ENCODE results near the gene PDXP. TPM values are rescaled to one million over a fixed set of nuclear protein-coding genes. Genes with fewer than 3 reads are reported as not detected.

The PDXP gene
- total and polyA plus RNA-seq, 2 donors (not counting 1 experiment from before 2014, with no cell fraction given), result 4.0 to 7.9 TPM

DNA sequence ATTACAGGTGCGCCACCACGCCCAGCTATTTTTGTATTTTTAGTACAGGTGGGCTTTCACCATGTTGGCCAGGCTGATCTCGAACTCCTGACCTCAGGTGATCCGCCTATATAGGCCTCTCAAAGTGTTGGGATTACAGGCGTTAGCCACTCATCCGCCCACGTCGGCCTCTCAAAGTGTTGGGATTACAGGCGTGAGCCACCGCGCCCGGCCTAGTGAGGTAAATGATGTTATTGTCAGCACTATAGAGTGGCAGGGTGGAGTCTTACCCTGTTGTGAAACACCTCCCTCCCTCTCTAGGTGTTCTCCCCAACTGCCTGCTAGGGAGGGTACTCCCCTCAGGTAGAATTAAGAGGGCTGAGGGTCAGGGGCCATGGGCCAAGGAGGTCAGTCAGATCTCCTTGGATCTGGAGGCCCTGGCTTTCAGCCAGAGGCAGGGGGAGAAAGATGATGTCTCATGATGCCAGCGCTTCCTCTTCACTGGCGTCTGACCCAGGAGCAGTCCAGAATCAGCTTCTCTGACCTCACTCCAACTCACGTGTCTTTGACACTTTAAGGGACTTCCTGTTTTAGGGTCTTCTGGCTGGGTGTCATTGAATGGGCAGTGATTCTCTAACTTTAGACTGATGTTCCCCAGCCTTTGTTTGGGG is 47.9 kb upstream of the PDXP start:
- H3K79me2 ChIP-seq (ENCODE audit: control insufficient read depth, insufficient read depth, low read length), result peaks cover 24% of the 10 kb centered on the region
- no peak overlapping the region for H3K9ac ChIP-seq (ENCODE audit: insufficient read depth, low read length)
- DNase-seq (ENCODE audit: low read depth in 2 of 2), result no peak
- no peak overlapping the region for H3K27ac ChIP-seq (ENCODE audit: insufficient read depth, low read length)
- H2AFZ ChIP-seq (ENCODE audit: low read length), result no peak overlapping the region
- peaks cover 6% of the 10 kb centered on the region for H3K4me1 ChIP-seq (ENCODE audit: control insufficient read depth, extremely low read depth, insufficient read depth, low read length)
- H3K4me2 ChIP-seq (ENCODE audit: extremely low read depth, insufficient read depth, low read length), result no peak overlapping the region
- TF ChIP-seq EZH2 (IDR thresholded peaks at IDR 0.05; ENCODE audit: low read length, missing control alignments), result no peak
- TF ChIP-seq, protein P1, sequence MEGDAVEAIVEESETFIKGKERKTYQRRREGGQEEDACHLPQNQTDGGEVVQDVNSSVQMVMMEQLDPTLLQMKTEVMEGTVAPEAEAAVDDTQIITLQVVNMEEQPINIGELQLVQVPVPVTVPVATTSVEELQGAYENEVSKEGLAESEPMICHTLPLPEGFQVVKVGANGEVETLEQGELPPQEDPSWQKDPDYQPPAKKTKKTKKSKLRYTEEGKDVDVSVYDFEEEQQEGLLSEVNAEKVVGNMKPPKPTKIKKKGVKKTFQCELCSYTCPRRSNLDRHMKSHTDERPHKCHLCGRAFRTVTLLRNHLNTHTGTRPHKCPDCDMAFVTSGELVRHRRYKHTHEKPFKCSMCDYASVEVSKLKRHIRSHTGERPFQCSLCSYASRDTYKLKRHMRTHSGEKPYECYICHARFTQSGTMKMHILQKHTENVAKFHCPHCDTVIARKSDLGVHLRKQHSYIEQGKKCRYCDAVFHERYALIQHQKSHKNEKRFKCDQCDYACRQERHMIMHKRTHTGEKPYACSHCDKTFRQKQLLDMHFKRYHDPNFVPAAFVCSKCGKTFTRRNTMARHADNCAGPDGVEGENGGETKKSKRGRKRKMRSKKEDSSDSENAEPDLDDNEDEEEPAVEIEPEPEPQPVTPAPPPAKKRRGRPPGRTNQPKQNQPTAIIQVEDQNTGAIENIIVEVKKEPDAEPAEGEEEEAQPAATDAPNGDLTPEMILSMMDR (conservative IDR thresholded peaks at IDR 0.05 in 1 of 2, IDR thresholded peaks at IDR 0.05 in 1 of 2; ENCODE audit: low read depth in 1 of 2, low read length in 2 of 2), result no peak
- peaks cover under 1% of the 10 kb centered on the region for H3K27me3 ChIP-seq (ENCODE audit: control insufficient read depth, insufficient read depth, low read length)
- no peak overlapping the region for H3K4me3 ChIP-seq (replicated peaks in 1 of 4; ENCODE audit: control extremely low read depth in 1 of 4, insufficient read depth in 1 of 4, low read depth in 3 of 4, low read length in 4 of 4)
- no peaks in the 10 kb centered on the region for H4K20me1 ChIP-seq (ENCODE audit: control insufficient read depth, extremely low read depth, insufficient read depth, low read length)
- H3K9me3 ChIP-seq (ENCODE audit: control insufficient read depth, insufficient read depth, low read depth, low read length), result no peaks in the 10 kb centered on the region
- H3K36me3 ChIP-seq (ENCODE audit: control insufficient read depth, insufficient read depth, low read length), result no peaks in the 10 kb centered on the region

DNA sequence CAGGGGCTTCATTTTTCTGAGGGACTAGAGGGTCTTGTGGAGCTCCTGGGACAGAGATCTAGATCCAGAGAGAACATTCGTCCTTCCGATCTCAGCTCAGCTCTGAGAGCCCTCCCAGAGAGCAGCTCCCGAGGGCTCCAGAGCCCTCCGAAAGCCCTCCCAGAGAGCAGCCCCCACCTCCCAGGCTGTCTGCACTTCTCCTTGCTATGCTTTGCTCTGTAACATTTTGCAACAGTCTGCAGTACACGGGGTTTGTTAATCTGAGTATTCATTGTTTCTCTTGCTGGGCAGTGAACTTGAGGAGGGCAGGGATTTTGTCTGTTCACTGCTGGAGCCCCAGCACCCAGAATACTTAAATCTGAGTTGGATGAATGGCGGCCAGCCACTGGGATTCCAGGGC is 47.3 kb upstream of the PDXP start:
- no peaks in the 10 kb centered on the region for H3K27me3 ChIP-seq (ENCODE audit: control insufficient read depth, insufficient read depth, low read length)
- no peak overlapping the region for H3K27ac ChIP-seq (ENCODE audit: insufficient read depth, low read length)
- TF ChIP-seq, protein P1 (conservative IDR thresholded peaks at IDR 0.05 in 1 of 2, IDR thresholded peaks at IDR 0.05 in 1 of 2; ENCODE audit: low read depth in 1 of 2, low read length in 2 of 2), result no peak
- no peak for TF ChIP-seq EZH2 (IDR thresholded peaks at IDR 0.05; ENCODE audit: low read length, missing control alignments)
- H3K4me3 ChIP-seq (replicated peaks in 1 of 4; ENCODE audit: control extremely low read depth in 1 of 4, insufficient read depth in 1 of 4, low read depth in 3 of 4, low read length in 4 of 4), result no peak overlapping the region
- H3K9me3 ChIP-seq (ENCODE audit: control insufficient read depth, insufficient read depth, low read depth, low read length), result no peaks in the 10 kb centered on the region
- H3K79me2 ChIP-seq (ENCODE audit: control insufficient read depth, insufficient read depth, low read length), result peaks cover 24% of the 10 kb centered on the region
- no peak overlapping the region for H2AFZ ChIP-seq (ENCODE audit: low read length)
- H3K4me2 ChIP-seq (ENCODE audit: extremely low read depth, insufficient read depth, low read length), result no peak overlapping the region
- DNase-seq (ENCODE audit: low read depth in 2 of 2), result no peak
- H4K20me1 ChIP-seq (ENCODE audit: control insufficient read depth, extremely low read depth, insufficient read depth, low read length), result no peaks in the 10 kb centered on the region
- no peak overlapping the region for H3K9ac ChIP-seq (ENCODE audit: insufficient read depth, low read length)
- H3K4me1 ChIP-seq (ENCODE audit: control insufficient read depth, extremely low read depth, insufficient read depth, low read length), result peaks cover 6% of the 10 kb centered on the region
- H3K36me3 ChIP-seq (ENCODE audit: control insufficient read depth, insufficient read depth, low read length), result peaks cover under 1% of the 10 kb centered on the region

DNA sequence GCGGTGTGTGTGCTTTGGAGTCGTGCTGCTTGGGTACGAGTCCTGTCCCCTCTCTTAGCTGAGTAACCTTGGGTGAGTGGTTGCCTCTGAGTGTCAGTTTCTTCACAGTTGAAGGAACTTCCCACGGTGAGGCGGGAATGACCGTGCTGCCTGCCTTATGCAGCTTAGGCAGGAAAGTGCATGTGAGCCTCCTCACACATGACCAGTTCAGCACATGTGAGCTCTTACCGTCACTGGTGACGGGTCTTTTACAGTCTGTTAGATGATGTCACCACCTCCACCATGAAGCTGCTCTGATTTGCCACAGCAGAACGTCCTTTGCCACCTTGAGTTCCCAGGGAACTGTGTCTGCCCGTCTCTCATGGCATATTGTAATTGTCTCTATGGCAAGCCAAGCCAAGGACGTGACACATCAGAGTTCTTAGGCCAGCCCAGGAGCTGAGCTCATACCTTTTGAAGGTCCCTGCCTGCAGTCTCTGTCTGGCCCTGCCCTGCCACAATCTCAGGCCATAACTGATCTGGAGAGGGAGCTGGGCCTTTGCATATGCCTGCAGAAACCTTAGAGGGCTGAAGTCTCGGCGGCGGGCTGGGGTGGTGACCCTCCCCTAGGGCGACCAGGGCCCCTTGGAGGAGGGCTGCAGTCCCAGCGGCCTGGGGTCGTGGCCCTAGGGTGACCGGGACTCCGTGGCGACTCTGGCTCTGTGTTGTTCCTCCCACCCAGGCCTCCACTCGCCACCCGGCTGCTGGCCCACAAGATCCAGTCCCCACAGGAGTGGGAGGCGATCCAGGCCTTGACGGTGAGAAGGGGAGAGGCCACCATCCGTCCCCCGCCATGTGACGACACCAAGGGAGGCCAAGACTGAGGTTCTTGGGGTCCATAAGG is 42.1 kb upstream of the PDXP start:
- TF ChIP-seq EZH2 (IDR thresholded peaks at IDR 0.05; ENCODE audit: low read length, missing control alignments), result no peak
- TF ChIP-seq, protein P1 (conservative IDR thresholded peaks at IDR 0.05 in 1 of 2, IDR thresholded peaks at IDR 0.05 in 1 of 2; ENCODE audit: low read depth in 1 of 2, low read length in 2 of 2), result no peak
- Histone ChIP-seq H3K4me3 (replicated peaks in 1 of 4; ENCODE audit: control extremely low read depth in 1 of 4, insufficient read depth in 1 of 4, low read depth in 3 of 4, low read length in 4 of 4) (no peak overlapping the region), H2AFZ (ENCODE audit: low read length) (no peak overlapping the region), H3K4me2 (ENCODE audit: extremely low read depth, insufficient read depth, low read length) (no peak overlapping the region), H3K79me2 (ENCODE audit: control insufficient read depth, insufficient read depth, low read length) (peaks cover 3% of the 10 kb centered on the region), H3K27me3 (ENCODE audit: control insufficient read depth, insufficient read depth, low read length) (no peaks in the 10 kb centered on the region), H3K9ac (ENCODE audit: insufficient read depth, low read length) (no peak overlapping the region), H3K4me1 (ENCODE audit: control insufficient read depth, extremely low read depth, insufficient read depth, low read length) (peaks cover 2% of the 10 kb centered on the region), H3K36me3 (ENCODE audit: control insufficient read depth, insufficient read depth, low read length) (peaks cover 8% of the 10 kb centered on the region), H3K27ac (ENCODE audit: insufficient read depth, low read length) (no peak overlapping the region), H3K9me3 (ENCODE audit: control insufficient read depth, insufficient read depth, low read depth, low read length) (no peaks in the 10 kb centered on the region), H4K20me1 (ENCODE audit: control insufficient read depth, extremely low read depth, insufficient read depth, low read length) (no peaks in the 10 kb centered on the region)
- DNase-seq (ENCODE audit: low read depth in 2 of 2), result no peak
